Upper lobe of left lung (tissue), 6 donors: ENCODE results near the gene RHBDD2. TPM values are rescaled to one million over a fixed set of nuclear protein-coding genes. Genes with fewer than 3 reads are reported as not detected.
"Not testable (repeated sequence)": the region's sequence is repeated elsewhere in the genome, so short reads cannot be mapped to it uniquely, and the experiment has no call there.

Source experiments
- ATAC-seq, 2 donors: fragments of 200-7000 bp; cut with Tn5 transposase; one replicate each; pipeline ENCODE4 v1.9.1; 2022; ENCODE audit warnings: mild to moderate bottlenecking in 2 of 2, moderate library complexity in 2 of 2; ENCODE audit not compliant: low FRiP score in 2 of 2
- DNase-seq, 2 donors: peaks; one replicate each; pipeline ENCODE4 v3.0.0-alpha.2; 2019 to 2020
- H3K27ac ChIP-seq, 4 donors: fragments of 200-600 bp; sonication (generic); one replicate each; pipeline ENCODE4 v1.5.1; 2016 to 2019
- H3K27me3 ChIP-seq, 4 donors: fragments of 200-600 bp; sonication (generic); one replicate each; pipeline ENCODE4 v1.5.1; 2017 to 2019
- H3K36me3 ChIP-seq, 4 donors: fragments of 200-600 bp; sonication (generic); one replicate each; pipeline ENCODE4 v1.5.1; 2016 to 2019
- H3K4me1 ChIP-seq, 4 donors: fragments of 200-600 bp; sonication (generic); one replicate each; pipeline ENCODE4 v1.5.1; 2018 to 2019
- H3K4me3 ChIP-seq, 4 donors: fragments of 200-600 bp; sonication (generic); one replicate each; pipeline ENCODE4 v1.5.1; 2017 to 2019; ENCODE audit warnings: mild to moderate bottlenecking in 2 of 4, moderate library complexity in 1 of 4
- H3K9me3 ChIP-seq, 4 donors: fragments of 200-600 bp; sonication (generic); one replicate each; pipeline ENCODE4 v1.5.1; 2018 to 2019
- EP300 ChIP-seq, 4 donors: sonication (generic); formaldehyde crosslinking; IDR thresholded peaks; one replicate each; pipeline ENCODE4 v1.5.1; 2017; ENCODE audit warnings: antibody characterized with exemption in 4 of 4, control low read depth in 2 of 4
- POLR2A ChIP-seq, 4 donors: fragments of 450-650 bp; IDR thresholded peaks; one replicate each; pipeline ENCODE4 v1.5.1; 2016 to 2017; ENCODE audit warnings: antibody characterized with exemption in 4 of 4, mild to moderate bottlenecking in 2 of 4
- POLR2AphosphoS5 ChIP-seq, 2 donors: sonication (generic); formaldehyde crosslinking; IDR thresholded peaks; one replicate each; pipeline ENCODE4 v1.5.1; 2017; ENCODE audit warnings: antibody characterized with exemption in 2 of 2
- WGBS, 2 donors: methylation state at CpG; one replicate each; pipeline ENCODE4 v1.1.5; 2017 to 2018; 5-methylcytosine and 5-hydroxymethylcytosine counted together
- total RNA-seq, 6 donors: library from RNA; depleted of rRNA in 4 of 6; stranded (reverse); fragments of >200 nt in 4 of 6; gene quantifications; one replicate each; pipeline versions ENCODE4 v1.1.0 to v1.2.1, GENCODE V29; 2016 to 2021
- TF ChIP-seq, protein P1 (sequence below), 6 experiments: fragments of 450-650 bp in 4 of 6; fragments of 200-600 bp in 2 of 6; sonication (generic) in 2 of 6; IDR thresholded peaks; one replicate each; pipeline ENCODE4 v1.5.1; 2016 to 2019; ENCODE audit warnings: antibody characterized with exemption in 6 of 6
- donor health status: DM: no; HTN: no; CAD: no; lungs with moderate emphysema.
- donor health status: DM: no; HTN: yes; CAD: no; lungs with severe emphysema.

Gene RHBDD2
- total RNA-seq, 6 donors from 2014 or later, result 35.6 to 132 (median 82.5) TPM

DNA sequence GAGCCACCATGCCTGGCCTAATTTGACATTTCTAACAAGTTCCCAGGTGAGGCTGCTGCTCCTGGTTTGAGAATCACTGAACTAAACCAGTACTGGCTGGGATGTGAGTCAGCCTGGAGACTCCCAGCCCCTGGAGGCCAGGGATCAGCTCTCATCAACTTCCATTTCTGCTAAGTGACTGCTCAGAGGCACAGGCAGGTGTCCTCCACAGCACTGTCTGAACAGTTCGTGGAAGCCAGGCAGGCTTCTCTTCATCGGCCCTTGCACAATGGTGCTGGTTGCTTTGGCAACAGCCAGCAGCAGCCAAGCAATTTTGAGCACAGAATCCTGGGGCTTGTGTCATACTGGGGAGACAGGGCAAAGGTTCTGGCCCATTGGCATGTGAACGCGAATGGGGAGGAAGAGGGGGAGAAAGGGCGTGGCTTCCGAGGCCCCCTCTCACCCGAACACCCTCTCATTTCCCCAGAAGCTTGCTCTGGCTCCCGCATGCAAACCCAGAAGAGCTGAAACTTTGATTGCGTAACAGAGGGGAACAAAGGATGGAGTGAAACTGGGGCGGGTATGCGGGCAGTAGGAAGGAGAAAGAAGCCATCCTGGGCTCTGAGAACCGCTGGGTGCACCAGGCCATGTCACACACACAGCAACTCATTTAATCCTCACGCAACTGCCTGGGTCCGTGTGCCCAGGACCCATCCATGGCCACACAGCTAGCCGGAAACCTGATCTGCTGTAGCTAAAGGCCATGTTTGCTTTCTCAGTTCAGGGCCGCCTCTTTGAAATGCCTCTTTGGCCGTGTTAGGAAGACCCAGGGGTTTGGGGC, 27.2 kb downstream of the RHBDD2 start:
- H3K36me3 ChIP-seq, result no peaks in the 10 kb centered on the region
- no peaks in the 10 kb centered on the region for H3K9me3 ChIP-seq
- WGBS, 2 donors, result 24 to 26% methylated on average over 12 to 17 of the region's 17 CpGs
- peak overlapping the region; percentile 51 to 74 (median 70) for H3K27ac ChIP-seq
- peaks cover 11 to 12% (median 12%) of the 10 kb centered on the region in 4 donors for H3K4me1 ChIP-seq
- ATAC-seq (peak; percentile 89 to 92), DNase-seq (peak in 1 of 2 donors; percentile 89)
- no peaks in the 10 kb centered on the region for H3K27me3 ChIP-seq
- TF ChIP-seq, protein P1, sequence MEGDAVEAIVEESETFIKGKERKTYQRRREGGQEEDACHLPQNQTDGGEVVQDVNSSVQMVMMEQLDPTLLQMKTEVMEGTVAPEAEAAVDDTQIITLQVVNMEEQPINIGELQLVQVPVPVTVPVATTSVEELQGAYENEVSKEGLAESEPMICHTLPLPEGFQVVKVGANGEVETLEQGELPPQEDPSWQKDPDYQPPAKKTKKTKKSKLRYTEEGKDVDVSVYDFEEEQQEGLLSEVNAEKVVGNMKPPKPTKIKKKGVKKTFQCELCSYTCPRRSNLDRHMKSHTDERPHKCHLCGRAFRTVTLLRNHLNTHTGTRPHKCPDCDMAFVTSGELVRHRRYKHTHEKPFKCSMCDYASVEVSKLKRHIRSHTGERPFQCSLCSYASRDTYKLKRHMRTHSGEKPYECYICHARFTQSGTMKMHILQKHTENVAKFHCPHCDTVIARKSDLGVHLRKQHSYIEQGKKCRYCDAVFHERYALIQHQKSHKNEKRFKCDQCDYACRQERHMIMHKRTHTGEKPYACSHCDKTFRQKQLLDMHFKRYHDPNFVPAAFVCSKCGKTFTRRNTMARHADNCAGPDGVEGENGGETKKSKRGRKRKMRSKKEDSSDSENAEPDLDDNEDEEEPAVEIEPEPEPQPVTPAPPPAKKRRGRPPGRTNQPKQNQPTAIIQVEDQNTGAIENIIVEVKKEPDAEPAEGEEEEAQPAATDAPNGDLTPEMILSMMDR (IDR thresholded peaks at IDR 0.05), result no peak
- TF ChIP-seq POLR2AphosphoS5 (IDR thresholded peaks at IDR 0.05), result peak; percentile 60 to 92
- no peak for TF ChIP-seq POLR2A (IDR thresholded peaks at IDR 0.05)
- TF ChIP-seq EP300 (IDR thresholded peaks at IDR 0.05), result no peak
- no peak overlapping the region for H3K4me3 ChIP-seq

DNA sequence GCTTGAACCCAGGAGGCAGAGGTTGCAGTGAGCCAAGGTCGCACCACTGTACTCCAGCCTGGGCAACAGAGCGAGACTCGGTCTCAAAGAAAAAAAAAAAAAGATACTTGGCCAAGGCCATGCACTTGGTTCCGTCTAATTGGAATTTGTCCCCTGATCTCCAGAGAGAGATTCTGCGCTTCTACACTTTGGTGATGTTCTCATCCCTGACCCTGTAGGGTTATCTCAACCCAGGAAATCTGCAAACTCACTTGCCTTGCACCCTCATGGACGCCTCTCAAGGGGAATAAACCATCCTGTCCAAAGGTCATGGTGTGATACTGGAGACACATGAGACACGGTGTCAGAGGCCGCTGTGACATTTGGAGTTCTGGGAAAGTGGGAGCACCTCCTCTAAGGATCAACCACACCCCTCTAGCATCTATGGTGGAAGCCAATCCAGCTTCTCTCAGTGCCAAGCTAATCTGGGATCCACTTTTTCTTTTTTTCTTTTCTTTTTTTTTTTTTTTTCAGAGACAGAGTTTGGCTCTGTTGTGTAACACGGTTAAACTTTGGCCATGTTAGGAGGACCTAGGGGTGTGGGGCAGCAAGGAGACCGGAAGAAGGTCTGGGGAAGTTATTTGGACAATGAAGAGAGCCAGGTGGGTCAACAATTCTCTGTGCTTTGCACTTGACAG, 28.3 kb downstream of the RHBDD2 start:
- H3K27me3 ChIP-seq, result no peaks in the 10 kb centered on the region
- TF ChIP-seq, protein P1 (IDR thresholded peaks at IDR 0.05), result no peak
- no peak for TF ChIP-seq EP300 (IDR thresholded peaks at IDR 0.05)
- no peak for TF ChIP-seq POLR2A (IDR thresholded peaks at IDR 0.05)
- no peak for TF ChIP-seq POLR2AphosphoS5 (IDR thresholded peaks at IDR 0.05)
- DNase-seq (no peak), ATAC-seq (peak in 1 of 2 donors; percentile 16)
- no peaks in the 10 kb centered on the region for H3K9me3 ChIP-seq
- H3K36me3 ChIP-seq, result no peaks in the 10 kb centered on the region
- H3K4me3 ChIP-seq, result no peak overlapping the region
- WGBS, 2 donors, result 76 to 78% methylated on average over 10 of the region's 10 CpGs
- H3K4me1 ChIP-seq, result peaks cover 11 to 12% (median 12%) of the 10 kb centered on the region in 4 donors
- H3K27ac ChIP-seq, result no peak overlapping the region

DNA sequence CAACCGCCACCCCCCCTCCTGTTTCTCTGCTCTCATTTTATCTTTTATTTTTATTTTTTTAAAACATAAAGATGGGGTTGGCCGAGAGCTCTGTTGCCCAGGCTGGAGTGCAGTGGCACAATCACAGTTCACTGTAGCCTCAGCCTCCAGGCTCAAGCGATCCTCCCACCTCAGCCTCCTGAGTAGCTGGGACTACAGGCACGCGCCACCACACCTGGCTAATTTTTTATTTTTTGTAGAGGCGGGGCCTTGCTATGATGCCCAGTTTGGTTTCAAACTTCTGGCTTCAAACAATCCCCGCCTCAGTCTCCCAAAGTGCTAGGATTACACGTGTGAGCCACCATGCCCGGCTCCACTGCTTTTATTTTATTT, 28.8 kb downstream of the RHBDD2 start:
- DNase-seq, H3K27ac ChIP-seq, H3K9me3 ChIP-seq, H3K4me3 ChIP-seq, H3K27me3 ChIP-seq, ATAC-seq, H3K36me3 ChIP-seq: not testable (repeated sequence)
- peaks cover 11 to 12% (median 12%) of the 10 kb centered on the region in 4 donors for H3K4me1 ChIP-seq
- WGBS, 2 donors, result 89 to 91% methylated on average over 9 of the region's 9 CpGs

DNA sequence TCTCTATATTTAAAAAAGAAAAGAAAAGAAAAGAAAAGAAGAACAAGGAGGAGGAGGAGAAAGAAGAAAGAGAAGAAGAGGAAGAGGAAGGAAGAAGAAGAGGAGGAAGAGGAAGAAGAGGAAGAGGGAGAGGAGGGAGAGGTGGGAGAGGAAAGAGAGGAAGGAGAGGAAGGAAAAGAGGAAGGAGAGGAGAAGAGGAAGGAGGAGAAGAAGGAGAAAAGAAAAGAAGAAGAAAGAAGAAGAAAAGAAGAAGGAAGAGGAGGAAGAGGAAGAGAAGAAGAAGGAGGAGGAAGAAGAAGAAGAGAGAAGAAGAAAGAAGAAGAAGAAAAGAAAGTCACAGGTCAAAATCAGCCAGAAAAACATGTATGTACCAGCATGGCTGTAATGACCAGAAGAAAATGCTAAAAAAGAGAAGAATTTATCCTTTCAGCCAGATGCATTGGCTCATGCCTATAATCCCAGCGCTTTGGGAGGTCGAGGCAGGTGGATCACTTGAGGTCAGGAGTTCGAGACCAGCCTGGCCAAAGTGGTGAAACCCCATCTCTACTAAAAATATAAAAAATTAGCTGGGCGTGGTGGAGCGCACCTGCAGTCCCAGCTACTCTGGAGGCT, 30.8 kb downstream of the RHBDD2 start:
- DNase-seq, result no peak
- peaks cover 18 to 21% (median 19%) of the 10 kb centered on the region in 4 donors for H3K4me1 ChIP-seq
- no peaks in the 10 kb centered on the region for H3K36me3 ChIP-seq

DNA sequence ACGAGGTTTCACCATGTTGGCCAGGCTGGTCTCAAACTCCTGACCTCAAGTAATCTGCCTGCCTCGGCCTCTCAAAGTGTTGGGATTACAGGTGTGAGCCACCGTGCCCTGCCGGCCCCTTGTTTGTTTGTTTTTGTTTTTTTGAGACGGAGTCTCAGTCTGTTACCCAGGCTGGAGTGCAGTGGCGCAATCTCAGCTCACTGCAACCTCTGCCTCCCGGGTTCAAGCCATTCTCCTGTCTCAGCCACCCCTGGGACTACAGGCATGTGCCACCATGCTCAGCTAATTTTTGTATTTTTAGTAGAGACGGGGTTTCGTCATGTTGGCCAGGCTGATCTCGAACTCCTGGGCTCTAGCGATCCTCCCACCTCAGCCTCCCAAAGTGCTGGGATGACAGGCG, 32.4 kb downstream of the RHBDD2 start:
- WGBS, 2 donors, result 72 to 77% methylated on average over 12 of the region's 12 CpGs
- H3K4me1 ChIP-seq, result peaks cover 11 to 21% (median 14%) of the 10 kb centered on the region in 4 donors
- H3K9me3 ChIP-seq, DNase-seq, H3K27ac ChIP-seq, H3K36me3 ChIP-seq, ATAC-seq, H3K27me3 ChIP-seq, H3K4me3 ChIP-seq: not testable (repeated sequence)

More for the DNA sequence above, 30.8 kb downstream of the RHBDD2 start:
- no peak for TF ChIP-seq POLR2AphosphoS5 (IDR thresholded peaks at IDR 0.05)
- TF ChIP-seq EP300 (IDR thresholded peaks at IDR 0.05), result no peak
- Histone ChIP-seq H3K4me3 (no peak overlapping the region), H3K27me3 (no peaks in the 10 kb centered on the region), H3K9me3 (no peaks in the 10 kb centered on the region), H3K27ac (no peak overlapping the region)
- WGBS, 2 donors, result 89 to 94% methylated on average over 5 of the region's 5 CpGs
- ATAC-seq, result no peak

DNA sequence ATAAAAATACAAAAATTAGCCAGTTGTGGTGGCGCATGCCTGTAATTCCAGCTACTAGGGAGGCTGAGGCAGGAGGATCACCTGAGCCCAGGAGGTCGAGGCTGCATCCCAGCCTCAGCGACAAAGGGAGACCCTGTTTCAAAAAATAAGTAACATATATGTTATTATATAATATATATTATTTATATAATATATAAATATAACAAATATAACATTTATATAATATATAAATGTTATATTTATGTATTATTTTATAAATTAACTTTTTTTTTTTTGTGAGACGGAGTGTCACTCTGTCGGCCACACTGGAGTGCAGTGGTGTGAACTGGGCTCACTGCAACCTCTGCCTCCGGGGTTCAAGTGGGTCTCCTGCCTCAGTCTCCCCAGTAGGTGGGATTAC, 34.6 kb downstream of the RHBDD2 start:
- Histone ChIP-seq H3K36me3 (no peaks in the 10 kb centered on the region), H3K4me1 (peaks cover 12 to 41% (median 29%) of the 10 kb centered on the region in 4 donors), H3K4me3 (no peak overlapping the region), H3K27me3 (no peaks in the 10 kb centered on the region), H3K9me3 (no peaks in the 10 kb centered on the region), H3K27ac (no peak overlapping the region)
- no peak for DNase-seq
- TF ChIP-seq POLR2AphosphoS5 (IDR thresholded peaks at IDR 0.05) (no peak), POLR2A (IDR thresholded peaks at IDR 0.05) (no peak), EP300 (IDR thresholded peaks at IDR 0.05) (no peak)
- TF ChIP-seq, protein P1 (IDR thresholded peaks at IDR 0.05), result no peak
- 97 to 99% methylated on average over 6 of the region's 6 CpGs for WGBS, 2 donors
- no peak for ATAC-seq
